Thoracic aorta (tissue), 2 donors: ENCODE data around the gene TGM4. TPM values are rescaled to one million over a fixed set of nuclear protein-coding genes. Genes with fewer than 3 reads are reported as not detected.
"Not testable (repeated sequence)": the region's sequence is repeated elsewhere in the genome, so short reads cannot be mapped to it uniquely, and the experiment has no call there.

ENCODE experiments used
- ATAC-seq: fragments of 150-250 bp; one replicate; pipeline ENCODE4 v1.8.0; 2017; ENCODE audit warnings: low read depth; ENCODE audit not compliant: insufficient number of reproducible peaks, low FRiP score
- DNase-seq: peaks from one replicate; pipeline ENCODE4 v3.0.0-alpha.2; 2020; ENCODE audit warnings: low spot score
- H3K27ac ChIP-seq, 2 donors: fragments of 200-600 bp; sonication (generic); 1 replicate in 1 of 2; 2 replicates in 1 of 2; pipeline ENCODE4 v1.5.1; 2016; ENCODE audit warnings: mild to moderate bottlenecking in 2 of 2, moderate library complexity in 2 of 2
- H3K27me3 ChIP-seq: fragments of 200-600 bp; sonication (generic); replicated peaks from 2 replicates; pipeline ENCODE4 v1.6.0; 2016; ENCODE audit warnings: mild to moderate bottlenecking; ENCODE audit not compliant: insufficient read depth
- H3K36me3 ChIP-seq: fragments of 200-600 bp; sonication (generic); one replicate; pipeline ENCODE4 v1.5.1; 2016
- H3K4me1 ChIP-seq, 2 donors: fragments of 200-600 bp; sonication (generic); 1 replicate in 1 of 2; 2 replicates in 1 of 2; pipeline versions ENCODE4 v1.5.1 to v1.6.0; 2016; ENCODE audit warnings: low read depth in 2 of 2, mild to moderate bottlenecking in 1 of 2; ENCODE audit not compliant: control insufficient read depth in 1 of 2
- H3K4me3 ChIP-seq: fragments of 200-600 bp; sonication (generic); 2 replicates; pipeline ENCODE4 v1.5.1; 2016; ENCODE audit warnings: mild to moderate bottlenecking
- H3K9me3 ChIP-seq: fragments of 200-600 bp; sonication (generic); 2 replicates; pipeline ENCODE4 v1.5.1; 2016
- CTCF ChIP-seq: fragments of 200-600 bp; sonication (generic); IDR thresholded peaks from one replicate; pipeline ENCODE4 v1.5.1; 2019; ENCODE audit warnings: antibody characterized with exemption
- total RNA-seq, 2 donors: library from RNA; depleted of rRNA; stranded (reverse); fragments of >200 nt; gene quantifications; one replicate each; pipeline versions ENCODE4 v1.1.0 to v1.2.3, GENCODE V29; 2016

The TGM4 gene
- total RNA-seq, 2 donors from 2014 or later = not detected

- Histone ChIP-seq H3K4me1 (no peaks in the 10 kb centered on the region), H3K4me3 (no peak overlapping the region), H3K27ac (no peak overlapping the region), H3K36me3 (peaks cover 28% of the 10 kb centered on the region), H3K27me3 (no peaks in the 10 kb centered on the region), H3K9me3 (no peaks in the 10 kb centered on the region)
- TF ChIP-seq CTCF = no peak
- no peak for ATAC-seq
- DNase-seq = no peak
These were observed 57.9 kb downstream of the TGM4 start for GRCh38 chr3:44932271-44932670.

- Histone ChIP-seq H3K9me3 (no peaks in the 10 kb centered on the region), H3K4me1 (no peaks in the 10 kb centered on the region), H3K4me3 (no peak overlapping the region), H3K27ac (no peak overlapping the region), H3K36me3 (peaks cover 26% of the 10 kb centered on the region), H3K27me3 (no peaks in the 10 kb centered on the region)
- no peak for DNase-seq
- no peak for TF ChIP-seq CTCF
- ATAC-seq = no peak
These were observed 58.9 kb downstream of the TGM4 start for GRCh38 chr3:44932986-44933944.

GRCh38 chr3:44939581-44940036, 65.2 kb downstream of the TGM4 start:
- Histone ChIP-seq H3K4me1 (peaks cover 0 to 4% of the 10 kb centered on the region in 2 donors), H3K27ac (no peak overlapping the region), H3K36me3 (peaks cover 33% of the 10 kb centered on the region), H3K4me3 (no peak overlapping the region), H3K27me3 (no peaks in the 10 kb centered on the region), H3K9me3 (no peaks in the 10 kb centered on the region)
- TF ChIP-seq CTCF = no peak
- ATAC-seq (no peak), DNase-seq (no peak)

- no peak for DNase-seq
- ATAC-seq = no peak
- Histone ChIP-seq H3K4me3 (no peak overlapping the region), H3K36me3 (peaks cover 30% of the 10 kb centered on the region), H3K27ac (no peak overlapping the region), H3K9me3 (no peaks in the 10 kb centered on the region), H3K4me1 (peaks cover 0 to 4% of the 10 kb centered on the region in 2 donors), H3K27me3 (no peaks in the 10 kb centered on the region)
- no peak for TF ChIP-seq CTCF
These were observed 68.0 kb downstream of the TGM4 start for GRCh38 chr3:44942202-44942921.

GRCh38 chr3:44948239-44948638, 73.8 kb downstream of the TGM4 start:
- no peak overlapping the region for H3K27ac ChIP-seq
- H3K36me3 ChIP-seq = peaks cover 8% of the 10 kb centered on the region
- no peak overlapping the region for H3K4me3 ChIP-seq
- H3K27me3 ChIP-seq = no peaks in the 10 kb centered on the region
- no peaks in the 10 kb centered on the region for H3K9me3 ChIP-seq
- ATAC-seq (no peak), DNase-seq (no peak)
- no peaks in the 10 kb centered on the region for H3K4me1 ChIP-seq
- TF ChIP-seq CTCF = no peak

- not testable (repeated sequence) for ATAC-seq, H3K9me3 ChIP-seq, DNase-seq, H3K27me3 ChIP-seq, H3K4me1 ChIP-seq, H3K36me3 ChIP-seq, H3K27ac ChIP-seq, H3K4me3 ChIP-seq
These were observed 75.4 kb downstream of the TGM4 start for GRCh38 chr3:44949770-44950169.
